HEK293T (cell line): ENCODE results near the gene PIP5K1B.

Source experiments
- BHLHE40 ChIP-seq: fragments of 450-650 bp; IDR thresholded peaks from 2 replicates; pipeline ENCODE4 v1.6.1; 2016; ENCODE audit warnings: mild to moderate bottlenecking, moderate library complexity, borderline replicate concordance
- SP1 ChIP-seq: fragments of 450-650 bp; IDR thresholded peaks from 2 replicates; pipeline ENCODE4 v1.6.1; 2017
- TARDBP ChIP-seq: fragments of 450-650 bp; IDR thresholded peaks from 2 replicates; pipeline ENCODE4 v1.6.1; 2016

GRCh38 chr9:68730570-68731235, 25.7 kb downstream of the PIP5K1B start:
- TF ChIP-seq TARDBP (no peak), BHLHE40 (no peak), SP1 (no peak)
